Glomerular visceral epithelial cell (primary cell): Measurements from ENCODE around the gene PACRG.
A peak's percentile ranks its signal among the peaks of the same experiment; 100 is the strongest.

Source experiments
- DNase-seq: peaks from one replicate; pipeline ENCODE4 v3.0.0-alpha.2; 2016; ENCODE audit errors: extremely low spot score

PACRG gene

DNA sequence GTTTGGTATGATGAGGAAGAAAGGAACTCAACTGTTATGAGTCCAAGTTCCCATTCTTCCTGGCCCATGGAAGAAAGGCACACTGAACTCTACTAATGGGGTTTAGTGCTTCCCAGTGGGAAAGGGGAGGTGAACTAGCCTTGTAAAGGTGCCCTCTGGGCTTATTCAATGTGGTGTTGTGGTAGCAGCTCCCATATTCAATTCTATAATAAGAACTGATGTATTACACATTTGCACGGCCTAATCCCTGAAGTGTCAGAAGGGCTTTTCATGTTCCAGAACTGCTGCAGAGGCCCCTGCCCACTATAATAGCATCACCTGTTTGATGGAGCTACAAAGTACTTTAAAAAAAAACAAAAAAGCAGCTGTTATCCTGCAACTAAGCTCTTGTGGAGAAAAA is 17.4 kb upstream of the PACRG start:
- no peak for DNase-seq

GRCh38 chr6:162710936-162711335 is 16.8 kb upstream of the PACRG start:
- DNase-seq = no peak

DNA sequence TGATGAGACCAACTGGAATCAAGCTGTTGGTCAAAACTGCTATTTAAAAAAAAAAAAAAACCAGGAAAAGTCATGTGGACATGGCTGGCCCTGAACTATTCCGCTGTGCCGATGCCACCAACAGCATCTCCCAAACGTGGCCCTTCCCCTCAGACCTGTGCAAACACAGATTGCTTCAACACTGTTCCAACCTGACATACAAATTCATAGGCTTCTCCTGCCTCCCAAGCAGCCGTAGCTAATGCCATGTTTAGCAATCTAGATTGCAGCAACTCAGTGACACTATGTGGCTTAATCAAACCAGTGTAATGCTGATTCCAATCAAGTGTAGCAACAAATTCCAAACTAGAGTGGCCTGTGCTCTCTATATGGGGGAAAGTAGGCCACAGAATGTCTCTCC is 16.4 kb upstream of the PACRG start:
- DNase-seq = no peak

DNA sequence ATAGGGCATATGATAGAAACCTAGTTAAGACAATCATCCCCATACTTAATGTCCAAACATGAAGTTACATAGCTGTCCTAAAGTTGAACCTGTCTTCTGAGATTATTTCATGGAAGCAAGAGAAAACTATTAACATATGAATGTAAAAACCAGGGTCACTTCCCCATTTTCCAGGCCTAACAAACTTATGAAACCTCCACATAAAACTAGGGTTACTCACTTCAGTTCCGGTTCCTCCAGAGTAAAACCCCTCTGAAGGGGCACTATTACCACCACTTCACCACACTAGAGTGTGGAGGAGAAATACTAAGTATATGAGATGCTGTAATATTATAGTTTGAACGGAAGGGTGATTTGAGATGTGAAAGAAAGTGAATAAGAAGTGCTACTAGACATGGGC is 15.1 kb upstream of the PACRG start:
- no peak for DNase-seq

- DNase-seq = no peak
Measured at GRCh38 chr6:162713974-162714780, 13.6 kb upstream of the PACRG start.

DNA sequence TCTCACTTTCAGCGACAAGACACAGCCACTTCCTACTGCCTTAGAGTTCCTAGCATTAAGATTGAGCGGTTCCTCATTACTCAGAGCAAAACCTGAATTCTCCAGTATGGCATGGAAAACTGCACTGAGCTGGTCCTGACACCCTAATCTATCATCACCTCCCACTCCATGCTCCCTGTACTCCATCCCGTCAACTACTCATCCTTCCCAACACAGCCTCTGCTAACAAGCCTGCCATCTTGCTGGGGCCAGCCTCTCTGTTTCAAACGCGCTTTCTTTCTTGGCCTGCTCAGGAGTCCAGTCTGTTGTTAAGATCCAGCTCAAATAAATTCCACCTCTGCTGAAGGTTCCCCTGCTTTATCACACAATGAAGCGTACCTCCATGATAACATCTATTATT is 12.2 kb upstream of the PACRG start:
- DNase-seq = no peak

GRCh38 chr6:162719528-162719927 is 8.2 kb upstream of the PACRG start:
- no peak for DNase-seq

- no peak for DNase-seq
Measured at GRCh38 chr6:162721404-162721687, 6.4 kb upstream of the PACRG start.

DNA sequence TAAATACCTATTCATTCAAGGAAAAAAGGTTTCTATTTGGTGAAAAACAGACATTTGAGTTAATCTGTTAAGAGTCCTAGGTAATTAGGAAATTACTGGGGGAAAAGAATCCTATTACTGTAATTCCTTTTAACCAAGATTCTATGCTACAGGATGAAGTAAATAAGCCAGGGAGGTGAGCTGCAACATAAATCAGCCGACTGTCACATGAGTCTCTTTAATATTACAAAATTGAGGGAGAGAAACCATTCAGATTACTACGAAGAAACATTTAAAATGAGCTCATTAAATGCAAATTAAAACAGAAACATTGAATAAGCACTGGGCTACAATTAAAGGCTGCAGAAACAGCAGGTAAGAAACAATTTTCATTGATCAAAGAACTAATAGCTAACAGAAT is 5.5 kb upstream of the PACRG start:
- DNase-seq = no peak

GRCh38 chr6:162722633-162723032 is 5.1 kb upstream of the PACRG start:
- no peak for DNase-seq

DNA sequence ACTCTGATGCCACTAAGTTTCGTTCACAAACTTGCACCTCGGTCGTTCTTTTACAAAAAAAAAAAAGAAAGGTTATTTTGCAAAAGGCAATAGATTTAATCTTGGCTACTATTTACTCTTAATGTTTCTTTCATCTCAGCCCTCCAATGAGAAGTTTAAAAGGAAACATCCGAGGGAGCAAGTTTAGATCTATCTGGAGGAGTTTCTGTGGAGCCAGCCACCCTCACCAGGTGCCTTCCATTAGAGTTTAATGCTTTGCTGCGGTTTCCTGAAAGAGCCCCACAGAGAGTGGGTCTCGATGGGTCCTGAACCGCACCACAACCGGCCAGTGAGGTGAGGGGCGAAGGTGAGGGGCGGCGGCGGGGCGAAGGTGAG is 840 bp upstream of the PACRG start:
- DNase-seq = peak; percentile 16

DNA sequence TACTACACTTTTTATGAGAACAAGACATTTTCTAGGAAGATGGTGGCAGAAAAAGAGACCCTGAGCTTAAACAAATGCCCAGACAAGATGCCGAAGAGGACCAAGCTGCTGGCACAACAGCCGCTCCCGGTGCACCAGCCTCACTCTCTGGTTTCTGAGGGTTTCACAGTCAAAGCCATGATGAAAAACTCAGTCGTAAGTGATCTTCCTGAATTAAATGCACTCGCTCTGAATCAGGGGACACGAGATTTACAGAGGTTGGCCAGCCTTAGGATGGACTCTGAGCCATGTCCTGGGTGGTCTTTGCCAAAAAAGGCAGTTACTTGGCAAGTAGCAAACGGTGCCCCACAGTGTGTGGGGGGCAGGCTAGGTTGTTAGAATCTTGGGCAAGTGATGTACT is 423 bp downstream of the PACRG start:
- DNase-seq = no peak

- no peak for DNase-seq
Measured at GRCh38 chr6:162728706-162729105, 932 bp downstream of the PACRG start.

DNA sequence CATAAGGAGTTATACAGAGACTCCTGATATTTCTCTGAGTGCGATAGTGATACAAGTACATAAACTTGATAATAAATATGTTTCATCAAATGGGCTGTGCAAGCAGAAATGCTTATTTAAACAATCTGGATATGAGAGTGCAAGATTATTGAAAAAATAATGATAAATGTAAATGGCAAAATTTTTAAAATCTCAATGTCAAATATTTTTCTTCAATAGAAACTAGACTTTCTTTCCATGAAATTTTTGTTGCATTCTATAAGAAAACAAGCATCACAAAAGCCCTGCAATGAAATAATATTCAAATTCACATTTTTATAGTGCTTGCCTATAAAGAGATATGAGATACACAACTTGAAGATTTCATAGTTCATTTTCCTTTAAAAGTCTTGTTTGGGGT is 2.7 kb downstream of the PACRG start:
- DNase-seq = no peak

- no peak for DNase-seq
Measured at GRCh38 chr6:162733489-162733888, 5.7 kb downstream of the PACRG start.

DNA sequence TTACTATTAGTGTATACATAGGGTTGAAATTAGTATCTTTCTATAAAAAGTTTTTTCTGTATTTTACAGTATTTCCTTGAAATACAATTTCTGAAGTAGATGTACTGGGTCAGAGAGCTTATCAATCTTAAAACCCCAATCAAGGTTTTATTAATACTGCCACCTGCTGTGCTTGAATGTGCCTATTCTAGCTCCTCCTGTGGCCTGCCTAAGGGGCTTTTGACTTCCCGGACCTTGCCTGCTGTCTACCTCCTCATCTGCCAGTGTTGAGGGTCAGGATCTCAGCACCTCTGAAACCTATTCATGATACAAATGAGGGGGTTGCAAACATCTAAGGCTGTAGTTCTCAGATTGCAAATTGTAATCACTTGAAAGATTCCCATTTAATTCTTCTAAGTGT is 9.2 kb downstream of the PACRG start:
- no peak for DNase-seq

DNA sequence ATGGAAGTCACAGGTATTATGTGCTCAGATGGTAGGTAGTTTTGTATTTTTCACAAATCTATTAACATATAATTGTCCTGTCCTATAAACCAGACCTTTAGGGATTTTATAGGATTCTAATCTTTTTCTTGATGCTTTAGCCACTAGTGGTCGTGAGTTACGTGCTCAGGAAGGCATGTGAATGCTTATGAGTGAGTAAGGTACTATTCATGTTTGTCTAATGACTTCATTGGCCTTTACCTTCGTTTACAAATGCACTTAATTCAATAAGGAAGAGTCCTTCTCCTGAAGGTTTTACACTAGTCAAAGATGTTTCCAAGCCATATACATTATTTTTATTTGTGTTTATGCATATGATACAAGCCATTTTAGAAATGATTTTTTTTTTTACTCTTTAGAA is 23.0 kb downstream of the PACRG start:
- DNase-seq = peak; percentile 39

- no peak for DNase-seq
Measured at GRCh38 chr6:162751211-162751859, 23.6 kb downstream of the PACRG start.

DNA sequence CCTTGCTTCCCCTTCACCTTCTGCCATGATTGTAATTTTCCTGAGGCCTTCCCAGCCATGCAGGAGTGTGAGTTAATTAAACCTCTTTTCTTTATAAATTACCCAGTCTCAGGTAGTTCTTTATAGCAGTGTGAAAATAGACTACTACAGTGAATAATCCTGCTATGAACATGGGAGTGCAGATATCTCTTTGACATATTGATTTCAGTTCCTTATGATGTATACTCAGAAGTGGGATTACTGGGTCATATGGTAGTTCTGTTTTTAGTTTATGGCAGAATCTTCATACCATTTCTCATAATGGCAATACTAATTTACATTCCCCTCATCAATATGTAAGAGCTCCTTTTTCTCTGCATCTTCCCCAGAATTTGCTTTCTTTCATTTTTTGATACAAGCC is 26.0 kb downstream of the PACRG start:
- DNase-seq = no peak

GRCh38 chr6:162770136-162770535 is 42.4 kb downstream of the PACRG start:
- no peak for DNase-seq

DNA sequence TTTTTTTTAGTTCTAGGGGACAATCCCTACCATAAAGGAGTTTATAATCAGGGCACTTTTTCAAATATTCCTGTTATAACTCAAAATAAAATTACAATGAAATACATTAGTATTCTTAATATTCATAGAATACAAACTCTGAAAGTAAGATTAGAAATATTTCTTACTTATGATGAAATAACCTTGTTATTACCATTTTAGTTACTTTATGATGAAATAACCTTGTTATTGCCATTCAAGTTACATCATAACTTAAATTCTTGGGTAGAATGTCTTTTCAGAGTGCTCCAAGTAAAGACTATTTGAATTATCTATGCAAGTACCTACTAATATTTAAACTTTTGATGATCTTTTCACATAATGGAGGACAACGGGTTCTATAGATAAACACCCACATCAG is 43.2 kb downstream of the PACRG start:
- DNase-seq = no peak

DNA sequence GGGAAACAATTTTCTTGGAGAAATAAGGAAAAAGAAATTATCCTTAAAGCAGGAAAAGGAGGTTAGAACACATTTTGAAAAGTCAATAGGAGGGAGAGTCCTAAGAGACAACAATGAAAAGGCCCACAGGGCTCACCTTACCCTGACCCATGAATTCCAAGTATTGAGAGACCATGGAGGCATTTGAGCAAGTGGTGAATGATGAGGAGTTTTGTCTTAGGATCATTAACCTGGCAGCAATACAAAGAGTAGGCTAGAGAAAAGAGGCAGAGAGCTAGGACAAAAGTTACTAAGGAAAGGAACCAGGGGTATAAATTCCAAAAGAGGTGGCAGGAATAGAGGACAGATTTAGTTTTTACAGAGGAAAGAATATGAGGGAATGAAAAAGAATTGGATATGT is 44.7 kb downstream of the PACRG start:
- no peak for DNase-seq

- DNase-seq = no peak
Measured at GRCh38 chr6:162773996-162774395, 46.2 kb downstream of the PACRG start.

GRCh38 chr6:162777091-162777490 is 49.3 kb downstream of the PACRG start:
- no peak for DNase-seq
